HepG2 (cell line): Measurements from ENCODE around the gene TCF12. TPM values are rescaled to one million over a fixed set of nuclear protein-coding genes. Genes with fewer than 3 reads are reported as not detected.

Experiments
- BRCA1 ChIP-seq: sonication (generic); formaldehyde crosslinking; IDR thresholded peaks from 2 replicates; pipeline ENCODE4 v1.4.0; 2020; ENCODE audit warnings: missing genetic modification reagents
- CAMTA2 ChIP-seq: sonication (generic); formaldehyde crosslinking; IDR thresholded peaks from 2 replicates; pipeline ENCODE4 v1.4.0; 2020; ENCODE audit warnings: mild to moderate bottlenecking, missing genetic modification reagents, borderline replicate concordance
- MATR3 ChIP-seq: sonication (generic); formaldehyde crosslinking; IDR thresholded peaks from 2 replicates; pipeline ENCODE4 v1.4.0; 2020; ENCODE audit warnings: missing genetic modification reagents
- MIXL1 ChIP-seq: IDR thresholded peaks from 2 replicates; pipeline ENCODE4 v1.6.1; 2016
- NCOA2 ChIP-seq: sonication (generic); formaldehyde crosslinking; IDR thresholded peaks from 2 replicates; pipeline ENCODE4 v1.8.0; 2022; ENCODE audit warnings: inconsistent platforms
- NFAT5 ChIP-seq: sonication (generic); formaldehyde crosslinking; IDR thresholded peaks from 2 replicates; pipeline ENCODE4 v1.4.0; 2020; ENCODE audit warnings: missing genetic modification reagents
- NR2C2 ChIP-seq: sonication (generic); formaldehyde crosslinking; IDR thresholded peaks from 2 replicates; pipeline ENCODE4 v1.4.0; 2020; ENCODE audit warnings: missing genetic modification reagents, mild to moderate bottlenecking, moderate library complexity, borderline replicate concordance
- PITX1 ChIP-seq: sonication (generic); formaldehyde crosslinking; IDR thresholded peaks from 2 replicates; pipeline ENCODE4 v1.5.1; 2020; ENCODE audit warnings: mild to moderate bottlenecking, missing genetic modification reagents
- POLR2A ChIP-seq, 2 experiments: IDR thresholded peaks; 2 replicates each; pipeline ENCODE4 v1.6.1; 2011; ENCODE audit warnings: low read depth in 2 of 2, low read length in 2 of 2, mild to moderate bottlenecking in 1 of 2, moderate library complexity in 1 of 2; ENCODE audit not compliant: insufficient read depth in 1 of 2
- TBX2 ChIP-seq: sonication (generic); formaldehyde crosslinking; IDR thresholded peaks from 2 replicates; pipeline ENCODE4 v1.5.0; 2020; ENCODE audit warnings: missing genetic modification reagents, mild to moderate bottlenecking, borderline replicate concordance
- TCF7 ChIP-seq: sonication (generic); IDR thresholded peaks from 2 replicates; pipeline ENCODE4 v1.6.1; 2016; ENCODE audit warnings: antibody characterized with exemption, low read depth
- TEF ChIP-seq: sonication (generic); formaldehyde crosslinking; IDR thresholded peaks from 2 replicates; pipeline ENCODE4 v1.5.0; 2020; ENCODE audit warnings: missing genetic modification reagents
- TERF1 ChIP-seq: sonication (generic); formaldehyde crosslinking; IDR thresholded peaks from 2 replicates; pipeline ENCODE4 v1.8.0; 2022; ENCODE audit warnings: mild to moderate bottlenecking, missing genetic modification reagents, moderate library complexity
- TMF1 ChIP-seq: sonication (generic); formaldehyde crosslinking; IDR thresholded peaks from 2 replicates; pipeline ENCODE4 v1.8.1; 2022; ENCODE audit warnings: low read depth, missing genetic modification reagents
- ZFAT ChIP-seq: sonication (generic); formaldehyde crosslinking; conservative IDR thresholded peaks from 2 replicates; pipeline ENCODE4 v1.8.1; 2023; ENCODE audit warnings: missing genetic modification reagents, inconsistent platforms
- ZMYM2 ChIP-seq: sonication (generic); formaldehyde crosslinking; IDR thresholded peaks from 2 replicates; pipeline ENCODE4 v1.8.0; 2022; ENCODE audit warnings: mild to moderate bottlenecking, missing genetic modification reagents
- ZNF12 ChIP-seq: sonication (generic); formaldehyde crosslinking; IDR thresholded peaks from 2 replicates; pipeline ENCODE4 v1.5.0; 2020; ENCODE audit warnings: missing genetic modification reagents
- ZNF124 ChIP-seq: sonication (generic); formaldehyde crosslinking; IDR thresholded peaks from 2 replicates; pipeline ENCODE4 v1.4.0; 2020; ENCODE audit warnings: missing genetic modification reagents
- ZNF143 ChIP-seq: sonication (generic); formaldehyde crosslinking; IDR thresholded peaks from 2 replicates; pipeline ENCODE4 v1.4.0; 2020; ENCODE audit warnings: missing genetic modification reagents
- ZNF264 ChIP-seq: sonication (generic); formaldehyde crosslinking; IDR thresholded peaks from 2 replicates; pipeline ENCODE4 v1.4.0; 2020; ENCODE audit warnings: missing genetic modification reagents
- ZNF431 ChIP-seq: sonication (generic); formaldehyde crosslinking; IDR thresholded peaks from 2 replicates; pipeline ENCODE4 v1.9.0; 2022; ENCODE audit warnings: missing genetic modification reagents, low read depth, mild to moderate bottlenecking, borderline replicate concordance
- ZNF589 ChIP-seq: sonication (generic); formaldehyde crosslinking; conservative IDR thresholded peaks from 2 replicates; pipeline ENCODE4 v1.8.0; 2022; ENCODE audit warnings: mild to moderate bottlenecking, moderate library complexity, missing genetic modification reagents
- ZNF709 ChIP-seq: sonication (generic); formaldehyde crosslinking; IDR thresholded peaks from 2 replicates; pipeline ENCODE4 v1.5.0; 2020; ENCODE audit warnings: mild to moderate bottlenecking, missing genetic modification reagents
- ZNF788 ChIP-seq: sonication (generic); formaldehyde crosslinking; IDR thresholded peaks from 2 replicates; pipeline ENCODE4 v1.5.0; 2020; ENCODE audit warnings: mild to moderate bottlenecking, missing genetic modification reagents, borderline replicate concordance
- polyA plus RNA-seq, 8 experiments: library from polyadenylated mRNA; depleted of rRNA in 3 of 8; stranded (reverse) in 7 of 8; unstranded in 1 of 8; fragments of >200 nt; fragmentation: Illumina TruSeq in 4 of 8; extraction: Trizol in 4 of 8; gene quantifications; 2 replicates each; pipeline versions ENCODE4 v1.2.1 to v1.2.3, GENCODE V29; 2011 to 2016; ENCODE audit warnings: low read depth in 4 of 8, missing spikeins in 1 of 8, mixed read lengths in 1 of 8; ENCODE audit not compliant: insufficient read depth in 1 of 8
- total RNA-seq, 5 experiments: library from RNA; depleted of rRNA; stranded (reverse); fragments of >200 nt; fragmentation: Illumina TruSeq; extraction: Trizol; gene quantifications; 2 replicates each; pipeline ENCODE4 v1.2.3, GENCODE V29; 2016; ENCODE audit warnings: low read depth in 1 of 5

TCF12 gene
- total and polyA plus RNA-seq, 2 of the 13 experiments (the other 11 are each of a cell fraction or from before 2014, with no cell fraction given), result 48.6 to 51.1 TPM

GRCh38 chr15:56918046-56918938 is at the start of gene TCF12 (continued):
- TF ChIP-seq ZFAT, result 0 out of 2 replicates have a peak, but pooled peaks have one; percentile 35
- TF ChIP-seq ZMYM2 (CRISPR knock-in tag), result 0 out of 2 replicates have a peak, but pooled peaks have one; percentile 57
- TF ChIP-seq ZNF431 (CRISPR knock-in tag), result no peak
- peak; percentile 71; the same call in 1 of the 2 replicates for TF ChIP-seq ZNF788
- peak; percentile 79; the same call in 1 of the 2 replicates for TF ChIP-seq ZNF589 (CRISPR knock-in tag)
- TF ChIP-seq PITX1 (CRISPR knock-in tag), result peak; percentile 90
- no peak; the same call in 1 of the 2 replicates for TF ChIP-seq ZNF709 (CRISPR knock-in tag)
- TF ChIP-seq TEF, result no peak
- TF ChIP-seq ZNF124 (CRISPR knock-in tag), result peak; percentile 69; the same call in 1 of the 2 replicates
- TF ChIP-seq NR2C2 (CRISPR knock-in tag), result peak; percentile 76; the same call in 1 of the 2 replicates
- TF ChIP-seq ZNF12 (CRISPR knock-in tag), result peak; percentile 19; the same call in 1 of the 2 replicates
- peak; percentile 55 to 64; a peak in 3 of 4 replicates for TF ChIP-seq POLR2A (IDR thresholded peaks at IDR 0.05; ENCODE audit: insufficient read depth in 1 of 2, low read depth in 2 of 2, low read length in 2 of 2)
- TF ChIP-seq CAMTA2 (CRISPR knock-in tag), result 0 out of 2 replicates have a peak, but pooled peaks have one; percentile 40
- 0 out of 2 replicates have a peak, but pooled peaks have one; percentile 59 for TF ChIP-seq TERF1 (CRISPR knock-in tag)
- TF ChIP-seq ZNF143 (CRISPR knock-in tag), result no peak; the same call in 1 of the 2 replicates
- no peak; the same call in 1 of the 2 replicates for TF ChIP-seq ZNF264 (CRISPR knock-in tag)
- peak; percentile 74 for TF ChIP-seq NCOA2 (CRISPR knock-in tag)
- TF ChIP-seq MATR3 (CRISPR knock-in tag), result no peak
- TF ChIP-seq MIXL1 (CRISPR knock-in tag), result peak; percentile 82; the same call in 1 of the 2 replicates
- TF ChIP-seq TMF1 (CRISPR knock-in tag), result peak; percentile 29; the same call in 1 of the 2 replicates
- TF ChIP-seq BRCA1 (CRISPR knock-in tag), result no peak
- peak; percentile 86 for TF ChIP-seq TBX2
- no peak for TF ChIP-seq NFAT5 (CRISPR knock-in tag)
- TF ChIP-seq TCF7, result no peak
